ENCODE data around the gene SPON1. TPM values are rescaled to one million over a fixed set of nuclear protein-coding genes. Genes with fewer than 3 reads are reported as not detected.

SPON1 gene
- total and polyA plus RNA-seq, 8 donors, result 9.3 to 122 (median 26.9) TPM

DNA sequence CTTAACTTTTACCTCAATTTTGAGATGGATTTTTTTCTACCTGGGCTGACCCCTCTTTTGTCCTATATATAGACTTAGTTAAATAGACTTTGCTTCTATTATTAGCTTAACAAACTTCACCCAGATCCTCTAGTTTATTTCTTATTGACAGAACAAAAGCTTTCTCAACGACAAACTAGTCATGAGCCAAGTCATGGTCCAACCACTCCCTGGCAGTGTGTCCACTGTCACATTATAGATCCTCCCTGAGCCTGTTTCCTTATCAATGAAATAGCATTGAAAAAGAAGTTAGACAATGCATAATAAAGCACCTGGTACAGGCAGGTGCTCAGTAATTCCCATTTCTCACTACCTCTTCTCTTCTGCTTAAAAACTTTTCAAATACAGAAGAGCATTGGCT is 155.1 kb downstream of the SPON1 start:
- Histone ChIP-seq H3K9me3 (no peaks in the 10 kb centered on the region), H3K4me1 (peaks cover 0 to 25% (median 12%) of the 10 kb centered on the region in 4 donors), H3K27me3 (no peaks in the 10 kb centered on the region), H3K4me3 (no peak overlapping the region), H3K27ac (no peak overlapping the region), H3K36me3 (no peaks in the 10 kb centered on the region)
- WGBS, 5 donors, result 14 to 24% (median 16%) methylated on average over 1 of the region's 1 CpG
- intact Hi-C loops (cut with DNase I; ENCODE audit: low total_unique reads), result no loop called here
- DNase-seq, result no peak
- no peak for TF ChIP-seq CTCF (IDR thresholded peaks at IDR 0.05)
- no peak for TF ChIP-seq POLR2AphosphoS5 (IDR thresholded peaks at IDR 0.05)
- no peak for TF ChIP-seq EP300 (IDR thresholded peaks at IDR 0.05)
- no peak for TF ChIP-seq POLR2A (IDR thresholded peaks at IDR 0.05)

GRCh38 chr11:14118072-14118471 is 155.5 kb downstream of the SPON1 start:
- WGBS, 5 donors, result 0 to 78% (median 2%) methylated on average over 1 of the region's 1 CpG
- DNase-seq, result peak in 1 of 2 donors; percentile 28
- TF ChIP-seq EP300 (IDR thresholded peaks at IDR 0.05) (no peak), CTCF (IDR thresholded peaks at IDR 0.05) (no peak), POLR2A (IDR thresholded peaks at IDR 0.05) (no peak), POLR2AphosphoS5 (IDR thresholded peaks at IDR 0.05) (no peak)
- H3K27ac ChIP-seq, result no peak overlapping the region
- H3K4me3 ChIP-seq, result no peak overlapping the region
- H3K4me1 ChIP-seq, result peaks cover 0 to 25% (median 12%) of the 10 kb centered on the region in 4 donors
- H3K9me3 ChIP-seq, result no peaks in the 10 kb centered on the region
- no peaks in the 10 kb centered on the region for H3K27me3 ChIP-seq
- intact Hi-C loops (cut with DNase I; ENCODE audit: low total_unique reads), result no loop called here
- peaks cover 0 to 2% (median 0%) of the 10 kb centered on the region in 4 donors for H3K36me3 ChIP-seq

GRCh38 chr11:14119357-14119756 is 156.8 kb downstream of the SPON1 start:
- TF ChIP-seq POLR2A (IDR thresholded peaks at IDR 0.05) (no peak), POLR2AphosphoS5 (IDR thresholded peaks at IDR 0.05) (no peak), CTCF (IDR thresholded peaks at IDR 0.05) (no peak), EP300 (IDR thresholded peaks at IDR 0.05) (no peak)
- no peak for DNase-seq
- peaks cover 0 to 6% (median 0%) of the 10 kb centered on the region in 4 donors for H3K36me3 ChIP-seq
- WGBS, 5 donors, result 88 to 96% (median 93%) methylated on average over 2 of the region's 2 CpGs
- H3K27ac ChIP-seq, result no peak overlapping the region
- H3K9me3 ChIP-seq, result no peaks in the 10 kb centered on the region
- peaks cover 0 to 29% (median 11%) of the 10 kb centered on the region in 4 donors for H3K4me1 ChIP-seq
- intact Hi-C loops (cut with DNase I; ENCODE audit: low total_unique reads), result no loop called here
- no peaks in the 10 kb centered on the region for H3K27me3 ChIP-seq
- no peak overlapping the region for H3K4me3 ChIP-seq

GRCh38 chr11:14124350-14124749 is 161.8 kb downstream of the SPON1 start:
- Histone ChIP-seq H3K36me3 (peaks cover 0 to 6% (median 0%) of the 10 kb centered on the region in 4 donors), H3K27ac (no peak overlapping the region), H3K27me3 (no peaks in the 10 kb centered on the region), H3K9me3 (peaks cover 0 to 6% (median 0%) of the 10 kb centered on the region in 4 donors), H3K4me3 (no peak overlapping the region), H3K4me1 (peaks cover 0 to 11% (median 4%) of the 10 kb centered on the region in 4 donors)
- 61 to 79% (median 72%) methylated on average over 3 of the region's 3 CpGs for WGBS, 5 donors
- intact Hi-C loops (cut with DNase I; ENCODE audit: low total_unique reads), result no loop called here
- DNase-seq, result no peak
- no peak for TF ChIP-seq CTCF (IDR thresholded peaks at IDR 0.05)
- TF ChIP-seq POLR2AphosphoS5 (IDR thresholded peaks at IDR 0.05), result peak in 1 of 3 donors; percentile 22
- no peak for TF ChIP-seq POLR2A (IDR thresholded peaks at IDR 0.05)
- no peak for TF ChIP-seq EP300 (IDR thresholded peaks at IDR 0.05)
